Stimulated activated CD4-positive, alpha-beta T cell treated with anti-CD3 and anti-CD28 coated beads, Interleukin-1b, Interleukin-23, amount 100 ng/mL, for 24 hours (primary cell): Measurements from ENCODE around the gene WFDC5.

Experiments used
- DNase-seq, 4 experiments: peaks; one replicate each; pipeline ENCODE4 v3.0.0-alpha.2; 2020; ENCODE audit warnings: low read depth in 4 of 4, low spot score in 1 of 4

WFDC5 gene

DNA sequence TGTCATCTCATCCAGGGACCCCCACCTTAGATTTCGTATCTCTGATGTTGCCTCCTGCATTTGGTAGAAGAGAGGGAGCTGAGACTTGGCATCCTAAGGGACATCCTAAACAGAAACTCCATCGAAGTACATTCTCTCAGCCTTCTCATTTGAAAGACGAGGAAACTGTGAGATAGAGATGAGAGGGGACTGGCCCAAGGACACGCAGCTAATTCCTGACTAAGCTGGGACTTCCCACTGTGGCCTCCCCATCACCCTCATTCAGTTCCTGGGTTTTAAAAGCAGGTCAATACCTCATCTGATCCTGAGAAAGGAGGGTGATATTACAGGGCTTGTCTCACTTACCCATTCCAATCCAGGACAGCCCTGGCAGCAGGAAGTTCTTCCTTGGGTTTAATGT, 855 bp upstream of the WFDC5 start:
- DNase-seq, result no peak

DNA sequence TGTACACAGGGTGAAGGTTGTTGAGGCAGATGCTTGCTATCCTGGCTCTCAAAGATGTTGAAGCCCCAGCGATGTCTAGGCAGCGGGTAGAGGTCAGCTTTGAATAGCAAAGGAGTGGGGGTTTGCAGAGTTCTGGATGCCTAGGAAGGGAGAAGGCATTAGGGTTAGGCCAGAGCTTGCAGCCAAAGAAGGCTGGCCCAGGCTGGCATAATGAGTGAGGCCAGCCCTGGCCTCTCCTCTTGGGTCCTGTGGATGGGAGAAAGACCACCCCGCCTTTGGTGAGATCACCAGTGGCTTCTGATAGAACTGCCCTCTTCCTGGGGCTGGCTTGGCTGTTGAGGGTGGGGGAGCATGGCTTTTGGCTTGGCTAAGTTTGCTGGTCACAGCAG, 406 bp upstream of the WFDC5 start:
- no peak for DNase-seq

DNA sequence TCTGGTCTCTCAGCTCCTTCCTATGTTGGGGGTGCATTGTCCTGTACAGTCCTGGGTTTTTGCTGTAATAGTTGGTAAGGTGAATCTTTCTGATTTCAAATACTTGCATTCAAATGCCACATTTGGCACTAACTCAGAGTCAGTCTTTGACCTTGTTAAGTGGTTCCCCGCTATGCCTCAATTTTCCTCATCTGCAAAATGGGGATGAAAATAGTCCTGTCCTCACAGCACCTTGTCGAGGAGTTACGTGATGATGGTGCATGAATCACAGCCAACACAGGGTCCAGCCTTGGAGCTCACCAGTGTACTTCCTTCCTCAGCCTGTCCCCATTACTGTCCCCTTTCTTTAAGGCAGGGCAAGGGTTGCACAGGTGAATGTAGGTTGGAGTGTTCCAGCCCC, 1.1 kb downstream of the WFDC5 start:
- no peak for DNase-seq

DNA sequence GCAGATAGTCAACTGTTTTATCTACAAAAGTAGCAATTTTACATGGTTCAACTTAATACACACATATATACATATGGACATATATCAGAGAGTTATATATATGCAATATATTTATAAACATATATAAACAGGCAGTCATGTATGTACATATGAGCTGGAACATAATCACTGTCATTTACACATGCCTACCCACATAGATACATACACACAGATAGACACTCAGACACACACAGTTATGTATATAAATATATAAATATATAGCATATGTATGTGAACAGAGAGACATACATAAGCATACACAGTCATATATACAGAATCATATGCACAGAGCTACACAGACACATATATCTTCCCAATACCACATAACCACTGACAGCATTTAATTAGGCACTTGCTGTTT, 2.2 kb downstream of the WFDC5 start:
- no peak for DNase-seq

DNA sequence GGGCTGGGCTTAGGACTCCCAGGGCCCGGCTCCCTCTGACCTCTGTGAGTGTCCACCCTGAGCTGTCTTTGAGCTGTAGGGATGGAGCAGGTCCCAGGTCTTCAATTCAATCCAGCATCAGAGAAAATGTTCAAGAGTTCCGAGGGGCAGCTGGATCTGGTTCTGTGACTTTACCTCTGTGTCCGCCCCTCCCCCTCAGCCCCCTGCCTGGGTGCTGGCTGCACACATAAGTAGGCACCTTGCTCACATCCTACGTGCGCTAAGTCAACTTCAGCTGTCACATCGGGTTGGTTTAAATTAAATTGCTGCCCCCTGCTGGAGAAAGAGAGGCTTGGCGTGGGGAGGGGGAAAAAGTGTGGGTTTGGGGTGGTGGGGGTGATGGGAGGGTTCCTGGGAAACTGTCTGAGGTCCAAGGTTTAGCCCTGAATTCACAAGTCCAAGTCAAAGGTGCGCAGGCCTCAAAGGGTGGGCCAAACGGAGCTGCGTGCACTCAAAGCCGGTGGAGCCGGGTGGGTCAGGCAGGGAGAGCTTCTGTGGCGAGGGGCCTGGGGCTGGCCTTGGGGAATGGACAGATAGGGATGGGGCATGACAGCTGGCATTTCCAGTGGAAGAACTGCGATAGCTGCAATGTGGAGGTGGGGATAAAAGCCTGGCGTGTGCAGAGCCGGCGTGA, 3.0 kb downstream of the WFDC5 start:
- no peak for DNase-seq

DNA sequence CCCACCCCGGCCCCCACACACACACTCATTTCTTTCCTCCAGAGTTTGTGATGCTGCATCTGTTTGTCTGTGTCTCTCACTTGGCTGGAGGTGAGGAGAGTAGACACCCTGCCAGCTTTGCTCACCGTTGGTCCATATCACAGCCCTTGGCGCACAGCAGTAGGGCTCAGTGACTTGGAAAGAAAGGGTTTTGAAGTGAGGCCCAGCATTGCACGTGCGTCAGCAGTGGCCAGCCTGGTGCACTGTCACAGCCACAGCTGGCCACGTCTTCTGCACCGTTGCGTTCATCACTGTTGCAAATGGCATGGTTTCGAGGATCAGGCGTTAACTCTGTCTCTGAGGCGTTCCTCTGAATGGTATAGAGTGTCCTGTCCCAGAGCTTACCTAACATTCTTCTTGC, 3.7 kb downstream of the WFDC5 start:
- DNase-seq, result no peak

DNA sequence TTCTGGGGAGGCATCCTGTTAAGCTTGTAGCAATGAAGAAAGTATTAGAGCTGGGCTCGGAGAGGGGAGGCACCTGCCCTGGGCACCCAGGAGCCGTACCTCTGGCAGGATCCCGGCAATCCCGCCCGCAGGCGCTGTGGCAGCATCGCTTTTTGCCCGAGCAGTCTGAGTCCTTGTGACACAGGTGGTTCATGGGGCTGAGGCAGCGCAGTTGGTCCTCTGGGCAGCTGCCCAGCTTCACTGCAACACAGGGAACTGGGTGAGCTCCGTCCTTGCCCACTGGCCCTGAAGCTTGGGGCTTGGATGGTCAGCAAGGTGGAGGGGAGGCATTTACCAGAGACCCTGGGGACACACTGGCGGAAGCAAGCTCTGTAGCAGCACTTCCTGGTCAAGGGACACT, 4.7 kb downstream of the WFDC5 start:
- no peak for DNase-seq

DNA sequence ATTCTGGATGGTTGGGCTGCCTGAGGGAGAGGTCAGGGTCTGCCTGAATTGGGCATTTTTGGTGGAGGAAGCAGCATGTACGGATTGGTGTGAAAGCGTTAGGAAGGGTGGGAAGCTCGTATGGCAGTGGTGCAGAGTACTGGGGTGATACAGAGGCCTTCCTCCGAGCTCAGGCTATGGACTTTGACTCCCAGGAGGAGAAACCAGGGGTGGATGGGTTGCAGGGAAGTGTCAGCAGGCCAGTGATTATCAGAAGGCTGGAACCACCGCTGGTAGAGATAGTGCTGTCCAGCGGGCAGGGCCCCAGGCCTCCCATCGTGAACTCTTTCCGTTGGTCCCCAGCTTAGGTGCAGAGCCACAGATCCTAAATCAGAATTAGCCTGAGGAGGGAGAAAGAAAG, 5.3 kb downstream of the WFDC5 start:
- DNase-seq, result no peak

DNA sequence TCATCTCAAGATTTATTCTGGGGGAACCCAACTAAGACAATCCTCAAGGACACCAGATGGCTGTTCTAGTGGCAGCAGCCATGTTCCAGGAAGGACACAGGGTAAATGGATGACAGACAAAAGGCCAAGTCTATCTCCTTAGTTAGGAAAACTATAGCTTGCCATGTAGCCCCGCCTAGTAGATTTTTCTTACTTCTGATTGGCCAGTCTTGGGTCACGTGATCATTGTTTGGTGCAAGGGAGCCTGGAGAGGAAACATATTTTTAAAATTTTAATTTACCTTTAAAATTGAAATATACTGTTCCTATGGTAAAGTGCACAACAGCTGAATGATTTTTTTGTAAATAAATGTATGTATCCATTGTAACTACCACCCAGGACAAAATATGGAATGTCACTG, 9.7 kb downstream of the WFDC5 start:
- no peak for DNase-seq

DNA sequence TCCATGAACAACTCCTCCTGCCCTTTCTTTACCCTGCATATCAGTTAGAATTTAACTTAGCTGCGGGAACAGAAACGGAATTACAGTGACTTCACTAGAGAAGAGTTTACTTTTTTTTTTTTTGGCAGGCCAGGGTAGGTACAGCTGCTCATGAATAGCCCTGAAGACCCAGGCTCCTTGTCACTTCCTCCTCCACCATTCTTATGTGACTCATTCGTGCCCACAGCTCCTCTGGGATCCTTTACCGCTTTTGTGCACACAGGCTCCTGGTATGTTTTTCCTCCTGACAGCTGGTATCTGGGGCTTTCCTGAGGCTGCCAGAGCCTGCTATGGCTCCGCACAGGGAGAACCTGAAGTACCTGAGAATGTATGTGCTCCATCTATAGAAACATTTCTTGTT, 10.2 kb downstream of the WFDC5 start:
- DNase-seq, result no peak

DNA sequence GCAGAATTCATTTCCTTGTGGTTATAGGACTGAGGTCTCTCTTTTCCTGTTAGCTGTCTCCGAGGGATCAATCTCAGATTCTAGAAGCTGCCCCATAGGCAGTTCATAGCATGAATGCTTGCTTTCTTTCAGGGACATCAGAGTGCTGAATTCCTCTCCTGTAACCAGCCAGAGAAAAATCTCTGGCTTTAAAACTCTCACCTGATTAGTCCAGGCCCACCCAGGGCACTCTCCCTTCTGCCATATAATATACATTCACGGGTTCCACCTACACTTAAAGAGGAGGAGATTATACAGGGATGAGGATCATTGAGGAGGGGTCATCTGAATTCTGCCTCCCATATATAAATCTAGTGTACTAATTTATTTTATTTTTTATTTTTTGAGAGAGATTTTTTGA, 11.9 kb downstream of the WFDC5 start:
- DNase-seq, result no peak

DNA sequence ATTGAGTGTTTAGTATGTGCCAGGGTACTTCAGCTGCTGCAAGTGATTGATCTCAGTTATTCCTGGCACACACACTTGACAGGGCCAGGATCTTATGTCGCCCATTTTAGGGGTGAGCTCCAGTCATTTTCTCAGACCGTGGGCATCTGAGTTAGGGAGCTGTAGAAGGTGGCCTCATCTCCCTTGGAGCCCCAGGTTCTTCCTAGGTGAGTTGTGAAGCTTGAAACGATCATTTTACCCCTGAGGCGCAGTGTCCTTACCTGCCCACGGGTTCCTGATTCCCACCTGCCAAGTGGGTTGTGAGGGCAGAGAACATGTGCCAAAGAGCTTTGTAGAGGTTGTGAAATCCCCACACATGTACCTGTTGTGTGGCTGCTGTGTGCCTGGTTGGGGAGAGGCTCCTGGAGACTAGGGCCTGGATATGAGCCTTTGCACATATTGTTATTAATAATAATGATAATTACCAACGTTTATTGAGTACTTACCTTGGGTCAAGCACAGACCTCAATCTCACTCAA, 13.6 kb downstream of the WFDC5 start:
- no peak for DNase-seq

DNA sequence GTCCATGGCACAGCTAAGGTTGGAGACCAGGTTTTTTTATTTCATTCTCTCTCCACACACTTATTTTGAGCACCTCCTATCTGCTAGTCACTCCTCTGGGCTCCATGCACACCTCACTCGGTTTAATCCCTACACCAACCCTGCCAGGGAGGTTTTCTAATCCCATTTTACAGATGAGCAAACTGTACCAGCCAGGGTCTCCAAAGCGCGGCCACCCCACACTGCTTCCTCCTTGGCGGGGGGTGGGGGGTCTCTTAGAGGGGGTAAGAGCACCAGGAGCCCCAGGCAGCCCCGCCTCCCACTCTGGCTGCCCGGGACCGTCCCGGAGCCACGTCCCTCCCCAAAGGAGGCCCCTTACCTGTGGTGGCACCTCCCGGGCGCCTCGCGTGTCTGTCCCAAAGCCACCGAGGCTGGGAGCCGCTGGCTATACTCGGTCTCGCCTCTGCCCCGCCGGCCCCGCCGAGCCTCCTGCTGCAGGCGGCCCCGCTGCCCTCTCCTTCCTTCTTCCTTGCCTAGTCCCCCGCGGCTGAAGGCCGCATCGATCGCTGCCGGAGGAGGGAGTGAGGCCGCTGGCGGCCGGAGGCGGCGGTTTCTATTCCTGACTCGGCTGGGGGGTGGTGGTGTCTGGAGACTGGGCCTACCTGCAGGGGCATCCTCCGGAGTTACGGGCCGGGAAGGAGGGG, 14.3 kb downstream of the WFDC5 start, which contains the start of gene KCNS1:
Gene KCNS1 (minus strand): TSS at position 565 of the 683 bp plus-strand sequence. CDS start 1,891 bp downstream, outside the sequence.
- DNase-seq, result no peak

DNA sequence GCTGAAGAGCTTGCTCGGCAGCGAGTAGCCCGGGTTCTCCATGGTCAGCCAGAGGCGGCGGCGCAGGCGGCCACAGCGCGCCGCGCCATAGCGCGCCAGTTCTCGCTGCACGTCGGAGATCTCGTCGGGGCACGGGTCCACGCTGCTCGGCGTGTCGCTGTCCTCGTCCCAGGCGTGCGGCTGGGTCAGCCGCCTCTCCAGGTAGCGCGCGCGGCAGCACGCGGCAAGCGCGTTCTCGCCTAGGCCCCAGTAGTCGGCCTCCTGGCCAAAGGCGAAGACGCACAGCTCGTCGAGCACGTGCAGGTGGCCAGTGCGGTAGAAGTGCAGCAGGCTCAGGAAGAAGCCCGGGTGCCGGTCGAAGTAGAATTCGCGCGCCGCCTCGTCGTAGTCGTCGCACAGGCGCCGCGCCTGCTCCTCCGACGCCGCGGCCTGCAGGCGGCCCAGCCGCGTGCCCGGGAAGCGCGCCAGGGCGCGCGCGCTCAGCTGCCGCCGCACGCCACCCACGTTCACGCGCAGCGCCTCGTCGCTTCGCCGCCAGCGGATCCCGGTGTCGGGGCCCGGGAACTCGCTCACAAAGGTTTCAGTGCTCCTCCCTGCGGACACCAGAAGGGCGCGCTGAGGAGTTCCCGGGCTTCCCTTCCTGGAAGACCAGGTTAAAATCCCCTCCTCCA, 16.7 kb downstream of the WFDC5 start:
- no peak for DNase-seq

DNA sequence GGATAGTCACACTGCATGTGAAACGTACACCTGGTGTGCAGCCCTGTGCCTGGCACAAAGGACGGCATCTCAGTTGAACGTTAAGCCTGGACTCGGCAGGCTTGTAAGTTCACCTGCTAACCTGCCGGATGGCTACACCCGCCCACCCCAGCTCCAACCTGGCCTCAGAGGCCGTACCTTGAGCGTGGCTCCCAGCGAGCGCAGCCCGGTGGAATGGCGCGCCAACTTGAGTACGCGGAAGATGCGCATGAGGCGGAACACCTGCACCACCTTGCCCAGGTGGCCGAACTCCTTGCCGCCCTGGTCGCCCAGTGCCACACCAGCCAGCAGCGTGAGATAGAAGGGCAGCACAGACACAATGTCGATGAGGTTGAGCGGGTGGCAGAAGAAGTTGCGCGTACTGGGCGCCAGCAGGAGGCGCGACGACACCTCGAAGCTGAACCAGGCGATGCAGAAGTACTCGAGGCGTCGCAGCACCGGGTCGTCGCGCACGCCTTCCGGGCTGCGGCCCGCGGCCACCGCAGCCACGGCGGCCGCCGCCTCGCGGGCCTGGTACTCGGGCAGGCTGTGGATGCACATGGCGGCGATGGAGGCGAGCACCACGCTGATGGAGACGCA, 17.4 kb downstream of the WFDC5 start:
- DNase-seq, result peak in 1 of 4 experiments; percentile 30

DNA sequence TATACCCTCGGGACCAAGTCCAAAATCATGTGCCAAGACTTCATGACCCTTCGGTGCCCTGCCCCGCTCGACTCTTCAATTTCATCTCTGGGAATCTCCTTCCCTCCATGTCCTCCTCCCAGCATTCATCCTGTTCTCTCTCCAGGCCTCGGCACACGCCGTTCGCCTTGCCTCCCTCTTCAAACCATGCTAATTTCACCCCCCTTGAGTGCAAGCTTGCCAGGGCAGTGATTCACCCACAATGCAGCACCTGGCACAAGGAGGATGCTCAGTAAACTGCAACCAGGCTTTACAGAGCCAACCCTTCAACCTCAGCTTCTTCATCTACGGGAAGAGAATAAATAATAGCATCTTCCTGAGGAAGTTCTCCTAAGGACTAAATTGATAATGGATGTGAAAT, 18.2 kb downstream of the WFDC5 start:
- DNase-seq, result no peak

DNA sequence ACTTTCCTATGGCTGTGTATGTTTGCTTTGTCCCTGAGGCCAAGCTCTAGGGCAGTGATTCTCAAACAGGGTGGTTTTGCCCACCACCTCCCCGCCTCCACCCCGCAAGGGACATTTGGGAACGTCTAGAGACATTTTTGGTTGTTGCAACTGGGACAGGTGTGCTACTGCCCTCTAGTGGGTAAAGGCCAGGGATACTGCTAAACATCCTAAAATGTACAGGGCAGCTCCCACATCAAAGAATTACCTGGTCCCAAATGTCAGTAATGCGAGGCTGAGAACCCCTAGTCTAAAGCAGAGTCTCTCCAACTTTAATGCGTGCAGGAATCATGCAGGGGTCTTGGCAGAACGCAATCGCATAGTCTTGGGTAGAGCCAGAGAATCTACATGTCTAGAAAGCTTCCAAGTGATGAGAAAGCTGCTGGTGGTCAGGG, 19.2 kb downstream of the WFDC5 start:
- peak; percentile 21 to 44 (median 38) for DNase-seq

DNA sequence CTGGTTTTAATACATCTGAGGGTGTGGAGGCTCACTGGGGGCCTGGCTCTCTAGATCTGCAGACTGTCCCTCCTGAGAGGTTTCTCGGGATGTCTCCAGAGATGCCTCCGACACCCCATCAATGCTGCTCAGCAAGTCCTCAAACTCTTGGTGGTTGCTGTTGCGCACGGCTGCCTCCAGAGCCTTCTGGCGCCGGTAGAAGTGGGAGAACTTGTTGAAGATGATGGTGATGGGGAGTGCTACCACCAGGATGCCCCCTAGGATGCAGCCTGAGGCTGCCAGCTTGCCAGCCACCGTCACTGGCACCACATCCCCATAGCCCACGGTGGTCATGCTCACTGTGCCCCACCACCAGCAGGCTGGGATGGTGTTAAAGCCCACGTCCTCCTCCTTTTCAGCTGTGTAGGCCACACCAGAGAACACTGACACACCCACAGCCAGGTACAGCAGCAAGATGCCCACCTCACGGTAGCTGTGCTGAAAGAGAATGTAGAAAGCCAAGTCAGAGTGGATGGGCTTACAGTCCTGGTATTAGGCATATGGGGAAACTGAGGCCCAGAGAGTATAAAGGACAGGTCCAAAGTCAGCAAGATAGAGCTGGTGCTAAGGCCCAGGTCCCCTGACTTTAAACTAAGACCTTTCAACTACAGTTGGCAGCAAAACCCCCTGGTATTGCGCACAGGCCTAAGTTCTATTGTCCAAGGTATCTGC, 20.0 kb downstream of the WFDC5 start:
- no peak for DNase-seq

DNA sequence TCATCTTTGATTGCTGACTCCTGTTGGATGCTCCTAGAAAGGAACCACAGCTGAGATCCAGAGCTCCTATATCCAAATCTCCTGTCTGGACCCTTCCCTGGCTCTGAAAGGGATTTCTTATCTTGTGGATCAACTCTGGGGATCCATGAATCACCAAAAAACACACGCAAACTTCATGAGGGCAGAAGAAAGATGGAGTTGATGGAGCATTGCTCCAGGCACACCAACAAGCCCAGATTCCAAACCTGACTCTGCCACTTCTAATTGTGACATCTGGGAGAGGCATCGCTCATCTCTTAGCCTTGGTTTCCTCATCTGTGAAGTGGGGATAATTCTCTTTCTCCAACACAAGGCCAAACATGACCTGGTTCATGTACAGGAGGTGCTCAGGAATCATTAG, 20.8 kb downstream of the WFDC5 start:
- DNase-seq, result no peak

DNA sequence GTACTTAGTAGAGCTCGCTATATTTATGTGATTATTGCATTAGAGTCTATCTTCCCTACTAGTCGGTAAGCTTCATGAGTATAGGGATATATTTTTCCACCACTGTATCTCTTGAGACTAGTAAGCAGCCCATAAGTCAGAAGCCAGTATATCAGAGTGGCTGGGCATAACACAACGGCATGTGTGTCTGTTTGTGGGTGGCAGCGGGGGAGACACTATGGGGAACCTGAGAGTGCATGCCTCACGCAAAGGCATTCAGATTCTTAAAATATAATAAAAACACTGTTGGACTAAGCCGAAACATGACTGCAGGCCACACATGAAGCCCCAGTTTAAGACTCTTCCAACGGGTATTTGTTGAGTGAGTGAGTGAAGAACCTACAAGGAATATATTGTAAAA, 22.1 kb downstream of the WFDC5 start:
- no peak for DNase-seq

DNA sequence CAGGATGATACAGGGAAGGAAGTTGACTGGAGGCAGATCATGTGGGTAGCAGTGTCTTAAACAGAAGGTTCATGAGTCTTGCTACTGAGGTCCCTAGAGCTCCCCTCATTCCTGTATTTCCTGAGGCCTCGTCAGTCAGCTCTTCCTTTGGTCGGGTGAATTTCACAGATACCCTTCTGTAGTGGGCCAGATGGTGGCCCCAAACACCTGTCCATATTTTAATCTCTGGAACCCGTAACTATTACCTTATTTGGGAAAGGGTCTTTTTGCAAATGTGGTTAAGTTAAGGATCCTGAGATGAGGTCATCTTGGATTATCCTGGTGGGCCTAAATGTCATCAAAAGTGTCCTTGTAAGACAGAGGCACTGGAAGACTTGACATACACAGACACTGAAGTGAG, 23.6 kb downstream of the WFDC5 start:
- no peak for DNase-seq
